Central memory CD4-positive, alpha-beta T cell (primary cell): ENCODE data around the gene MSH4.

Source experiments
- DNase-seq: peaks from one replicate; pipeline ENCODE4 v3.0.0; 2022

The MSH4 gene

GRCh38 chr1:75950176-75950575 is 153.5 kb downstream of the MSH4 start:
- DNase-seq = no peak

- no peak for DNase-seq
These were observed 155.3 kb downstream of the MSH4 start for GRCh38 chr1:75952016-75952415.

DNA sequence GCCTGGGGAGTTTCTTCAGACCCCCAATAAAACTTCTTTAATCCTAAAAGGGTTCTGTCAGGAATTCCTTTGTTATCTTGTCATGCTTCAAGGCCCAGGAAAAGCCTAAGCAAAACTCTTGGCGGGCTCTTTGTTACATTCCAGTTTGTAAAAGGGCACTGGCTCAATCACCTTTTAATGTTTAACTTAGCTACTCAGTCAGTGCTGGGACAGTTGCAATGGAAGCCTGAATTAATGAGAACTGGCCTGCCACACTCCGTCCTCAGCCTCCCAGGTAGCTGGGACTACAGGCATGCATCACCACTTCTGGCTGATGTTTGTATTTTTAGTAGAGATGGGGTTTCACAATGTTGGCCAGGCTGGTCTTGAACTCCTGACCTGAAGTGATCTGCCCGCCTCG is 156.8 kb downstream of the MSH4 start:
- DNase-seq = no peak

DNA sequence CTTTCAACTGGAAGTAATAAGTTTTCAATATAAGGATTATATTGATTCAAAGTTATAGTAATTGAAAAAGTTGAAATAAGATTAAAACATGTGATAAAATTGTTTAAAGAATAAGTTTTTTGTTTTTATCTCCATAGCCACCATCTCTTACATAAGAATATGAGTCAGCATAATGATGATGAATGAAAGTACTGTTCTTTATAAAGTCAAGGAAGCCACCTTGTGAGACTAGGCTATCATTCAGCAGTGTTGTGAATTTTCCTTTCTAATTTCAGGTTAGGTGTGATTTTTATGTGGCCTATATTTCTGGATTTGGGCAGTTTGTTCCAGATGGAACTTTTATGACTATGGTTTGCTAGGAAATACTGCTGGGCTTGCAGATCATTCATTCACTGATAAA is 157.9 kb downstream of the MSH4 start:
- no peak for DNase-seq
